ENCODE results near the gene FERMT2.

Gene FERMT2

DNA sequence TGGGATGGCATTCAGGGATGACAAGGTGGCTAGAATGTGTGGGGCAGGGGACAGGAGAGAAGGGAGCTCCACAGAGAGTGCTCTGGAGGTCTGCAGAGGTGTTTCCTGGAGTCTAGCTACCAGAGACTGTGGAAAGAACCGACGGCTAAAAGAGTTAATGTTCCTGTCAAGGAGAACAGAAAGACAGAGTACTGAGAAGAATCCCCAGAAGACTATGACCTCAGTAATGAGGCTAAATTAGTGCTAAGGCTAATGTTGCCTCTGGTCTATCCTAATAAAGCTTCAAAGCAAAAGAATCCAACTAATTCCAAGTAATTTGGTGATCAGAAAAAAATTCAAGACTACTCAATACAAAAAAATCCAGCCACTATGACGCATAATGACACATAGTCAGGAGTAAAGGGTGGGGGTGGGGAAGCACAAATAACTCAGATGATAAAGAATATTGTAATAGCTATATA is 44.7 kb downstream of the FERMT2 start:
- no peak for DNase-seq (ENCODE audit: insufficient read length, low spot score)
- FAIRE-seq = no peak

DNA sequence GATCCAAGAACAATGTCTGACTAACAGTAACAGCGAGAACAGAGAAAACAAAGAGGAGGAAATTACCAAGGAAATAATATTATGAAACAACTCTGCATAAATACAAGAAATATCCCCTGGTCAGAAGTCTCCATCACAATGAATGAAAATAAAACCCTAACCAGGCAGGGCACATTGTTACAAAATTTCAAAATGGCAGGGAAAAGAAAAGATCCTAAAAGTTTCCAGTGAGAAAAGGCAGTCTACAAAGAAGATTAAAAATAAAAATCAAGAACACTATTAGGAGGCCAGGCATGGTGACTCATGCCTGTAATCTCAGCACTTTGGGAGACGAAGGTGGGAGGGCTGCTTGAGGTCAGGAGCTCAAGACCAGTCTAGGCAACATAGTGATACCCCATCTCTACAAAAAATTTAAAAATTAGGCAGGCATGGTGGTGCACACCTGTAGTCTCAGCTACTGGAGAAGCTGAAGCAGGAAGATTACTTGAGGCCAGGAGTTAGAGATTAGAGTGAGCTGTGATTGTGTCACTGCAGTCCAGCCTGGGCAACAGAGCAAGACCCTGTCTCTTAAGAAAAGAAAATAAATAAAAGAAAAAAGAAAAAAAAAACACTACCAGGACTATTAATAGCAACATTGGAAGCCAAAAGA is 47.8 kb downstream of the FERMT2 start:
- DNase-seq (ENCODE audit: insufficient read length, low spot score) (no peak), FAIRE-seq (no peak)

DNA sequence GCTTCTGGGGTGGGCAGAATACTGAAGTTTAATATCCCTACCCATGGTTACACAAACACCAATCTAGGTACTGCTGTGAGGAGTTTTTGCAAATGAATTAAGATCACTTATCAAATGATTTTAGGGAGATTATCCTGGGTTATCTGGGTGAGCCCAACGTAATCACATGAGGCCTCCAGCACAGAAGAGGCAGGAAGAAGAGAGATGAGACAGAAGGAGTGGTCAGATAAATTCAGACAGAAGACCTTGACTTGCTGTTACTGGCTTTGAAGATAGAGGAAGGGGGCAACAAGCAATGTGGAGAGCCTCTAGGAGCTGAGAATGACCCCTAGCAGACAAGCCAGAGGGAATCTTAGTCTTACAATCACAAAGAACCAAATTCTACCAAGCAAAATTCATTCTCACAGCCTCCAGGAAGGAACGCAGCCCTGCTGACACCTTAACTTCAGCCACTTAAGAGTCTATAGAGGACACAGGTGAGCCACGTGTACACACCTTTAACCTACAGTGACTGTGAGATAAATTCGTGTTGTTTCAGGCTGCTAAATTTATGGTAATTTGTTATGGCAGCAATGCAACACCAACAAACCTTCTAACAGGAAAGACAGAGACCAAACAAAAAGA is 49.4 kb downstream of the FERMT2 start:
- DNase-seq (ENCODE audit: insufficient read length, low spot score) (no peak), FAIRE-seq (no peak)

DNA sequence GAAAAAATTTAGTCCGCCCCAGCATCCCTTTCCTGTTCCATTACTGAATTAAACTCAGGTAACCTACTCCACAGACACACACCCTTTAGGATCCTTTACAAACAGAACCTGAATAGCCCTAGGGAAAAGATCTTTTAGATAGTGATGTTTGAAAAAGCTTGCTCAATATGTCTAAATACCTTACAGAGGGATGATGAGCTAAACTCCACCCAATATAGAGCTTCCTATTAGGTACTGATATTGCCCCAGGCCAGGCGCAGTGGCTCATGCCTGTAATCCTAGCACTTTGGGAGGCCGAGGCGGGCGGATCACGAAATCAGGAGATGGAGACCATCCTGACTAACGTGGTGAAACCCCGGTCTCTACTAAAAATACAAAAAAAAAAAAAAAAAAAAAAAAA is 50.1 kb downstream of the FERMT2 start:
- DNase-seq (ENCODE audit: insufficient read length, low spot score) = no peak
- FAIRE-seq = no peak

DNA sequence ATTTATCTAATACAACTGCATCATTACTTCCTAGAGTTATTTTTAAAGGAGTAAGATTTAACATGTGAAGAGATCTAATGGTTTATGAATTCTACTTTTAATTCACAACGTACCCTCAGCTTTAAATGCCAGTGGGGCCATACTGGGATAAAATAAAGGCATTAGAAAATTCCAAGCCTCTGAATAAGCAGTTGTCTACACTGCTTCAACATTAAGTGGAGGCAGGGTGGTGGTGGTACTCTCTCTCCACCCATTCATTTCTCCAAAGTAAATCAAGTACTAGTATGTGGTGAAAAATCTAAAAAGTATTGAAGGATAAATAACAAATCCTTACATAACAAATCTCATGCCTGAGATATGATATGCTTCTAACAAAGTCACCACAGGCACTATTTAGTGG is 52.4 kb downstream of the FERMT2 start:
- no peak for FAIRE-seq

DNA sequence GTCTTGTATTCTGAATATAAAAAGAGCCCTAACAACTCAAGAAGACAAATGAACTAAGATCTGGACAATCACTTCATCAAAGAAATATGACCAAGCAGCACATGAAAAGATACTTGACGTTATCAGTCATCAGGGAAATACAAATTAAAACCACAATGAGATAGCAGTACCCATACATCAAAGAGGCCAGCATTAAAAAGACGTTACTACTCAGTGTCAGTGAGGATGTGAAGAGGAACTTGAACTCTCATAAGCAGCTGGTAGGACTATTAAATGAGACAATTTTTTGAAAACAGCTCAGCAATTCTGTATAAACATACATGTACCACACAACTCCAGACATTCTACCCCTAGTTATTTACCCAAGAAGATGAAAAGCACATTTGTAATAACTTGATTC is 55.9 kb downstream of the FERMT2 start:
- FAIRE-seq (no peak), DNase-seq (ENCODE audit: insufficient read length, low spot score) (no peak)

More for the DNA sequence above, 52.4 kb downstream of the FERMT2 start:
- no peak for DNase-seq (ENCODE audit: insufficient read length, low spot score)

DNA sequence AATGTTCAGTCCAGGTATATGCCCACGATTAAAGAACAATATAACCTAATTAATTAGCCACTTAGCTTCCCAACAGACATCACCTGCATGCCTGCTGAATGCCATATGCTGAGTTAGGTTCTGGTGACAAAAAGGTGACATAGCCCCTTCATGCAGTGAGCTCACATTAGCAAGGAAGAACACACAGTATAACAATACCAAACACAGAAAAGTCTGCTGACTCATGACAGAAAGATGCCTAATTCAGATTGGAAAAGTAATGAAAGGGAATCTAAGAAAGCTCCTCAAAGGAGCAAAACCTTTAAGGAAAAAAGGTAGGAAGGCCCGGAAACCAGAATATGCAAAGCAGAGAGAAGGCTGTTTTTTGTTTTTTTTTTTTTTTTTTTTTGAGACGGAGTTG is 59.0 kb downstream of the FERMT2 start:
- FAIRE-seq (no peak), DNase-seq (ENCODE audit: insufficient read length, low spot score) (no peak)

DNA sequence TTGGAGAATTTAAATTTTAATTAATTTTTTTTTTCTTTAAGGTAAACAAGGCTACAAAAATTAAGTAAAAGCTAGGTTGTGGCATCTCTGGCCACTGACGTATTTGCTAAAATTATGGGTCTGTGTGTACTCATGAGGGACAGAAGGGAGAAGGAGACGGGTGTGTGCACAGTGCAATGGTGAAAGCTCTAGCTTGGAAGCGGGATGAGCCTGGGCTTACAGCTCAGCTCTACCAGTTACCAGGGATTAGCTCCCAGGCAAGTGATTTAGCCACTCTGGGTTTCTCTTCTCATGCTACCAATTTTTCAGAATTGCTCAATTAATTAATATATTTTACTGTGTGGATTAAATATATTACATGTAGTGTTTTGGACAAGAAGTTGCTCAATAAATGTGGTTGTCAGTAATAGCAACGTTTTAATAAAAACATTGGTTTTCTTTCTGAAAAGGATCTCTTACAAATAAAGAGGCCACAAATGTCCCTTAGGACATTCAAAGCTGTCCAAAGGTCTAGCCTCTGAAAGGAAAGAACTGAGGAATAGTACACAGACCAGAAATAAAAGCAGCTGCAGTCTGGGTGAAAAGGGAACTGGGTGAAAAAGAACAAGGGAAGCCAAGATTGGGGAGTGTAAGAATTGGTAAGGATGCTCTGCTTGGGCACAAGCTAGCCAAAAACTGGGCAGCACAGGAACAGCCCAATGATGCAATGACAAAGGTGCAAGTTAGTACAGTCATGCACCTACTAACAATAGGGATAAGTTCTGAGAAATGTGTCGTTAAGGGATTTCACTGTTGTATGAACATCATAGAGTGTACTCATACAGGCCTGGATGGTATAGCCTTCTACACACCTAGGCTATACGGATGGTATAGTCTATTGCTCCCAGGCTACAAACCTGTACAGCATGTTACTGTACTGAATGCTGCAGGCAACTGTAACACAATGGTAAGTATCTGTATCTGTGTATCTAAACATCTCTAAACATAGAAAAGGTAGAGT is 61.7 kb downstream of the FERMT2 start:
- FAIRE-seq (no peak), DNase-seq (ENCODE audit: insufficient read length, low spot score) (no peak)

DNA sequence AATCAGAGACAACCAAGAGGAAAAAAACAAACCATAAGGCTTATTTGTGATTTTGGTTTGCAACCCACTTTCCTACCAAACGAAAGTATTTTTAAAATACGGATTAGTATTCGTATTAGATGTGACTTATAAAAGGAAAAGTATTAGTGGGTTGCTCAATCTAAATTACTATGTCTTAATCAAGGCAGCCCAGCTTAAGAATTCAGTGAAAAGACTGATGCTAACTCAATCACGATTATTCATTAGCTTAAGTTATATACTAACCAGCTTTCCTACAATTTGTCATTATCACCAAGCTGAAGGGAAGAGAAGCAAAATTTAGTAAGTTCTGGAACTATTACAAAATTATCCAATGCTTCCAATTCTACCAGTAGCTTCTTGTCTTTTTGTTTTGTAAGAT is 62.7 kb downstream of the FERMT2 start:
- DNase-seq (ENCODE audit: insufficient read length, low spot score) (no peak), FAIRE-seq (no peak)

DNA sequence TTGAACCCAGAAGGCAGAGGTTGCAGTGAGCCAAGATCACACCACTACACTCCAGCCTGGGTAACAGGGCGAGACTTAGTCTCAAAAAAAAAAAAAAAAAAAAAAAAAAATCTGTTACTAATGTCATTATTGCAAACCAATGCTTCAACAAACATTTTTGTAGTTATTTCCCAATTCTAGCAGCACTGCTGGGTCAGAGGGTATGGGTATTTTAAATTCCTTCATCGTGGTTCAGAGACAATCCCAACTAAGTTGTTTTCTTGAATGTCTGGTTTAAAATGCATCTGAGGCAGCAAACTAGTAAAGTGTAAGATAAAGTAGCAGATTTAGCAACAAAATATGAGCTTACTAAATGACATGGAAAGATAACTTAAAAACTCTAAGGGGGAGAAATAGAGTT is 65.6 kb downstream of the FERMT2 start:
- FAIRE-seq (no peak), DNase-seq (ENCODE audit: insufficient read length, low spot score) (no peak)

DNA sequence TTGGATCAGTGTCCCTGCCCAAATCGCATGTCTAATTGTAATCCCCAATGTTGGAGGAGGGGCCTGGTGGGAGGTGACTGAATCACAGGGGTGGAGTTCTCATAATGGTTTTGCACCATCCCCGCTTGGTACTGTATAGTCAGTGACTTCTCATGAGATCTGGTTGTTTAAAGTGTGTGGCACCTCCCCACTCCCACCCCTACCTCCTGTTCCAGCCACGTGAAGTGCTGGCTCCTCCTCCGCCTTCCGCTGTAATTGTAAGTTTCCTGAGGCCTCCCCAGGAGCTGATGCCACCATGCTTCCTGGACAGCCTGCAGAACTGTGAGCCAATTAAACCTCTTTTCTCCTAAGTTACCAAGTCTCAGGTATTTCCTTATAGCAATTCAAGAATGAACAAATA is 67.2 kb downstream of the FERMT2 start:
- no peak for FAIRE-seq
- no peak for DNase-seq (ENCODE audit: insufficient read length, low spot score)

DNA sequence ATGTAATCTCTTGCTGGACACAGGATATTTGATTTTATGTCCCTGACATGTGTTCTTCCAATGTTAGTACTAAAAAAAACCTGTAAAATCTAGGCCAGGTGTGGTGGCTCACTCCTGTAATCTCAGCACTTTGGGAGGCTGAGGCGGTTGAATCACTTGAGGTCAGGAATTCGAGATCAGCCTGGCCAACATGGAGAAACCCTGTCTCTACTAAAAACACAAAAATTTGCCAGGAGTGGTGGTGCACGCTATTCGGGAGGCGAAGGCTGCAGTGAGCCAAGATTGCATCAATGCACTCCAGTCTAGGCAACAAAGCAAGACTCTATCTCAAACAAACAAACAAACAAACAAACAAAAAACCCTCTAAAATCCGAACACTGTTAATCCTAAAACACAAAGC is 68.0 kb downstream of the FERMT2 start:
- DNase-seq (ENCODE audit: insufficient read length, low spot score) = no peak
- no peak for FAIRE-seq

DNA sequence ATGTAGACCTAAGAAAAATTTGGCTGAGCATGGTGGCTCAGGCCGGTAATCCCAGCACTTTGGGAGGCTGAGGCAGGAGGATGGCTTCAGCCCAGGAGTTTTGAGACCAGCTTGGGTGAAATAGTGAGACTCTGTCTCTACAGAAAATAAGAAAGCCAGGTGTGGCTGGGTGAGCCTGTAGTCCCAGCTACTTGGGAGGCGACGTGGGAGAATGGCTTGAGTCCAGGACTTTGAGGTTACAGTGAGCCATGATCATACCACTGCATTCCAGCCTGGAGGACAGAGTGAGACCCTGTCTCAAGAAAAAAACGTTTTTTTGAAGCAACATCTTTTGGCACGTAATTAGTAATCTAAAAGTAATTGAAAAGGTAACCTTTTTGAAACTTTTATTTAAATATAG is 70.9 kb downstream of the FERMT2 start:
- DNase-seq (ENCODE audit: insufficient read length, low spot score) = no peak
- no peak for FAIRE-seq

DNA sequence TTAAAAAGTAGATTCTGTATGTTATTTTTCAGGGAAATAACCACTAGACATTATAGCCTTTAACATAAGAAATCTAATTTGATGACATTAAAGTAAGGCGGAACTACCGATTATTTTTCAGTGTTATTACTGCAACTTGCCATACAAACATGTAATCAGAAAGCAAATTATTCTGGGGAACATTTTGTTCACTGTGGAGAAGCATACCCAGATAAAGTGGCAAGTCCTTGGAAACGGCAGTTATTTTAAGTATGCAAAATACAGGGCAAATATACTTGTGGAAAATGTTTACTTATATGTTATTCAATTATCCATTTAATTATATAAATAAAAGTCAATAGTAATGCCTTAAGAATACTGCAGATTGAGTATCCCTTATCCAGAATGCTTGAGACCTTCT is 71.9 kb downstream of the FERMT2 start:
- DNase-seq (ENCODE audit: insufficient read length, low spot score) = no peak
- no peak for FAIRE-seq

DNA sequence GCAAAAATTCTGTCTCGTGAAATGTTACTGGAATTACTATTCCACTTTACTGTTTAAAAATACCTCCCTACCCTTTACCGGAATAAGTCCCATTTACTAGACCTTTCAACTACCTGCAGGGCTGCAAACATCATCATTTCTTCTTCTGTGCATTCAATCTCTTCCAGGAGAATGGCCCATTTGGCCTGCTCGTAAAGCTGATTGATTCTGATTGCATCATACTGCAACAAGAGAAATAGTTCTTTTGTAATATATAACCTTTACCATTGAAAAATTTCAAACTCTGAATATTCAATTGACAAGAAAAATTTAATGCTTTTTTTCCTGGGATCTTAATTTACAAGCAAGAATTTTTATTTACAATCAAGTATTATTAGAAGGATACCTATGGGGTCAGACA is 72.4 kb downstream of the FERMT2 start:
- DNase-seq (ENCODE audit: insufficient read length, low spot score) (no peak), FAIRE-seq (no peak)

DNA sequence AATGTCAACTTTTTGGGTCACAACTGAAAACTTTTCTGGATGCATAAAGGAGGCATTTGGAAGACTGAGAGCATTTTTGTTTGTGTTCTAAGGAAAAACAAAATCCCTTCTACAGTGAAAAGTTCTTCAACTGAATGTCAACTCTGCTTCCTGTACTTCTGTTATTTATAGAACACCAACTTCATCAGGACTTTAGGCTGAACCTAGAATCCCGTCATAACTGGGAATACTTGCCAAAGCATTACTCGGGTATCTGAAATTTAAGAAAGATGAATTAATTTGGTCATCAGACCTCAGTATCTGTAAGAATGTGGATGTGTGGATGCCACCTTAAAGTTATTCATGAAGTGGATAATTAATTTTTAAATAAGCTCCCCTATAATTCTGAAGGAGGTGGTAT is 73.2 kb downstream of the FERMT2 start:
- FAIRE-seq = no peak
- no peak for DNase-seq (ENCODE audit: insufficient read length, low spot score)

DNA sequence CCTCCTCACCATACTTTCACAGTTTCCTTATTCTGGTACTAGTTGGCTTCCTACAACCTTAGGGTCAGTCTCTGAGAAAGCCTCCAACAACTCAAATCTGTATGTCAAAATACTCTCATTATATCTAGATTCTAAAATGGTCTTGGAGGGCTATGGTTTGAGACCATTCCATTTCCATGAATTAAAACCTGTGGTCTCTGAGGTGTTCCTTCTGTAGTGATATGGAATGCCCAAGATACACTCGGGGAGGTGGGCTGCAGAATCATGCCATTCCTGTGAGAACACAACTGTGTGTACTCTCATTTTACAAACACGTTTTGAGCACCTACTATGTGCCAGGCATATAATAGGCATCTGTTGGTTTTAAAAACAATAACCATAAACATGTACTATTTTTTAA is 74.0 kb downstream of the FERMT2 start:
- no peak for FAIRE-seq
- no peak for DNase-seq (ENCODE audit: insufficient read length, low spot score)

DNA sequence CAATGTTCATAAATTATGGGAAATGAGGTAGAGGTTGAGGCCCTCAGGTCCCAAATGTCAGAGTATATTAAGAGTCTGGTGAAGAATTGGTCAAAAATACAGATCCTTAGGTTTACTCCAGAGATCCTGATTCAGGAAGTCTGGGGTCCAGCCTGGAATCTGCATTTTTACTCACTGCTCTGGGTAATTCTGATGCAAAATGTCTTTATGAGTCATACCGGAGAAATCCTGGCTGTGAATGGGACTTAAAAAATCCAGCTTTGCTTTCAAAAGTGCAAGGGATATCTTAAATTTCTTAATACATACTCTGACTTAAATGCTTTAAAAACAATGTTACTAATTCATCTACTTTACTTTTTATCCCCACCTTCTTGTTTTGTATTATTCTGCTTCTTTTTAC is 74.5 kb downstream of the FERMT2 start:
- DNase-seq (ENCODE audit: insufficient read length, low spot score) (no peak), FAIRE-seq (no peak)

DNA sequence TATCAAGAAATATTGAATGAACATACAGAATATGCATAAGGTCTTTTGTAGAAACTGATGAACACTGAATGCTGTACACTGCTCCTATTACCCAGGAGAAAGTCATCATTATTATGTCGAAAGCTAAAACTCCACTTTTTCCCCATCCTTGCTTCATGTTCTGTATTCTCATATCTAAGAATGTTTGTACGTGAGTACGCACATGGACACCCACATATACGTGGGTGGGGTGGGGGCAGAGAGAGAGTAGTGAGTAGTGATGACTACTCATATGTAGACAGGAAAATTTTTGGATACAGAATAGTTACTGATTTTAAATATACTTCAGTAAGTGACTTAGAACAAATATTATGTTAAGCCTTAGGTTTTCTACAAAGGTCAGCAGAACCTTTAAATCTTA is 75.1 kb downstream of the FERMT2 start:
- no peak for DNase-seq (ENCODE audit: insufficient read length, low spot score)
- no peak for FAIRE-seq

DNA sequence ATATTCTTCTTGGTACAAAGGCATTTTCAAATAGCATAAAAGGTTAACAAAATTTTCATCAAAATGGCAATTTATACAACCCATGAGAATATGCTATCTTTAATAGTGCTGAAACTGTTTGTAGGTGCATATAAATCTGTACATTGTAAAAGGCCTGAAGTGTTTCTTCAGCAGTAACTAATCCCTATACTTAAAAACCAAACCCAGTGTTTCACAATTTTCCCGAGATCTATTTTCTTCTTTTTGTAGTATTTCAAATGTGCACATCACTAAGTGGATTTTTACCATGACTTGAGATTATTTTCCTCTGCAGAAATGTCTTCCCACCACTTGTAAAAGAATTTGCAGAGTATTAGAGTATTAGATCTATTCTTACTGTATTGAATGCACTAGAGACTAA is 76.5 kb downstream of the FERMT2 start:
- FAIRE-seq = no peak
- no peak for DNase-seq (ENCODE audit: insufficient read length, low spot score)

DNA sequence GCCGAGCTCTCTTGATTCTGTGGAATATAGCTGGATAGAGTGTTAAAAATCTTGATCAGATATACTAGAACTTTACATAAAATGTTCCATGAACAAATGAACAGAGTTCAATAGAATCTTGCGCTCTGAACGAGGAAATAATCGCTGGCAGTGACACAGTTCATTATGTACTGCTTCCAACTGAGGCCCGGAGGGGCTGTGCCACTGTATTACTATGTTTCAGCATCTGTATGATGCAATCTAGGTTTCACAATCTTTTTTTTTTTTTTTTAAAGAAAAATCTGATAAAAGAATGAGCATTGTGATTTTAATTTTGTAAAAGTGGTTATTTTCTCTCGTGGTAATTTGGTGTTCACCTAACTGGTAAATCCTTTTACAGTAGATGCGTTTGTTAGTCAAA is 77.2 kb downstream of the FERMT2 start:
- FAIRE-seq = no peak

DNA sequence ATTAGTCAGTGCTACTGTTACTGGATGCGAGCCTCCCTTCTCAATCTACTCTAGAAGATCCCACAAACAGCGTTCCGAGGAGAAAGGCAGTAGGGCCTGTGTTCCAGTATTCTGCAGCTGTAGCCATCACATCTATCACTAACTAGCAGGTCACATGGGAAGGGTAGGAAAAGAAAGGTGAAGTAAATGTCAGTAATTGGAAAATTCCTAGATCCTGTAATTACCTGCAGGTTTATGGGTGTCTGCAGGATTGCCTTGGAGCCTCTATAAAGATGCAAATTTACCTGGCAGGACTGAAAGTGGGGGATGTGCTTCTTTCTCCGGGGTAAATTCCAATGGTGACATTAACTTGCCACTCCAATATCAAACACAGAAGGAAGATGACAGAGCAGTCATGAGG is 77.8 kb downstream of the FERMT2 start:
- no peak for FAIRE-seq
- no peak for DNase-seq (ENCODE audit: insufficient read length, low spot score)

More for the DNA sequence above, 77.2 kb downstream of the FERMT2 start:
- DNase-seq (ENCODE audit: insufficient read length, low spot score) = no peak
